HFFc6 (cell line): Measurements from ENCODE around the gene EBLN2. TPM values are rescaled to one million over a fixed set of nuclear protein-coding genes. Genes with fewer than 3 reads are reported as not detected.
A peak's percentile ranks its signal among the peaks of the same experiment; 100 is the strongest.
"Not testable (repeated sequence)": the region's sequence is repeated elsewhere in the genome, so short reads cannot be mapped to it uniquely, and the experiment has no call there.

Experiments used
- DNase-seq: peaks from one replicate; pipeline ENCODE4 v3.0.0-alpha.2; 2018
- H3K27ac Mint-ChIP-seq: 2 replicates; pipeline ENCODE4 v1.8.0; 2020; ENCODE audit warnings: mild to moderate bottlenecking, mixed read lengths
- H3K27me3 Mint-ChIP-seq: 2 replicates; pipeline ENCODE4 v1.8.0; 2021; ENCODE audit warnings: mild to moderate bottlenecking, moderate library complexity, mixed read lengths; ENCODE audit not compliant: insufficient read depth
- H3K36me3 Mint-ChIP-seq: 2 replicates; pipeline ENCODE4 v1.8.0; 2021; ENCODE audit warnings: low read depth, mixed read lengths
- H3K4me1 Mint-ChIP-seq: 2 replicates; pipeline ENCODE4 v1.8.0; 2020; ENCODE audit warnings: low read depth, mixed read lengths
- H3K4me3 Mint-ChIP-seq: 2 replicates; pipeline ENCODE4 v1.8.0; 2020; ENCODE audit warnings: mild to moderate bottlenecking, moderate library complexity, mixed read lengths
- H3K9me3 Mint-ChIP-seq: 2 replicates; pipeline ENCODE4 v1.8.0; 2020; ENCODE audit warnings: mild to moderate bottlenecking, mixed read lengths
- CTCF ChIP-seq: fragments of 200-600 bp; sonication (generic); IDR thresholded peaks from 2 replicates; pipeline ENCODE4 v1.5.0; 2021; ENCODE audit warnings: antibody characterized with exemption, mild to moderate bottlenecking
- total RNA-seq, 6 experiments: library from RNA; stranded (reverse); fragmentation: NEBNext Ultra II Directional; extraction: Animal tissue kit (Norgen Biotek cat#: 25700); gene quantifications; 2 replicates in 1 of 6; 3 replicates in 5 of 6; pipeline ENCODE4 v1.2.3, GENCODE V29; 2021

Gene EBLN2
- total RNA-seq, 6 experiments from 2014 or later = 1.5 to 1.9 (median 1.7) TPM

DNA sequence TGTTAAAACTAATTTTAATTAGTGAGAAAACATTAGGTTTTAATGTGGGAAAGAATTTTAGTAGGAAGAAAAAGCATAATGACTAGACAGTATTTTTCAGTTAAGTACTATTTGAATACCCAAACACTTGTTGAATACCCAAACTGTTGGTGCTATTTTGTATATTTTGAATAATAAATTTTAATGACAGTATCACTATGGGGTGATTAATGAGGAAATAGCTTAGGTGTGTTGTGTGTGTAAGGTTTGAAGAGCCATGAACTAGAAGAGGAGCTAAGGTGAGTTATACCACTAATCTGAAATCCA, 4.7 kb upstream of the EBLN2 start:
- Mint-ChIP-seq H3K9me3 (no peaks in the 10 kb centered on the region), H3K27ac (no peak overlapping the region), H3K4me1 (peaks cover 43% of the 10 kb centered on the region), H3K36me3 (peaks cover 5% of the 10 kb centered on the region; the same call in 1 of the 2 replicates), H3K27me3 (no peaks in the 10 kb centered on the region), H3K4me3 (no peak overlapping the region)
- TF ChIP-seq CTCF = no peak
- DNase-seq = no peak

DNA sequence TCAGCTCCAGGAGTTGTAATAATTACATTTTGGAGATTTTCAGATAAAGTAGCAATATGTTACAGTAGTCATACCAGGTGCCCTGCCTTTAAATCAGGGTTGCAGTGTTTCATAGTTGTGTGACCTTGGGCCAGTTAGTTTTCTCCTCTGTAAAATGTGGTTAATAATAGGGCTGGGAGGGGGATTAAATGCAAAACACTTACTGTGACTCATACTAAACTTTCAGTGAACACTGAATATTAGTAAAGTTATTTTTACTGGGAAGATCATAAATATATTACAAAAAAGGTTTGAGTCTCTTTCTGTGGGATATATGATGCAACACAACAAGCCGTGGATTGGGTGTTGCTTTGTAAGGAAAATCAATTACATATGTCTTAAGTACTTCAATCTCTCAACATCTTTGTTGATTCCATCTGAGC, 1.1 kb upstream of the EBLN2 start:
- Mint-ChIP-seq H3K4me1 (peaks cover 39% of the 10 kb centered on the region), H3K9me3 (no peaks in the 10 kb centered on the region), H3K4me3 (peak overlapping the region; percentile 0; the same call in 1 of the 2 replicates), H3K27me3 (no peaks in the 10 kb centered on the region), H3K36me3 (peaks cover 21% of the 10 kb centered on the region), H3K27ac (peak overlapping the region; percentile 10)
- no peak for DNase-seq
- TF ChIP-seq CTCF = no peak

- not testable (repeated sequence) for H3K27me3 Mint-ChIP-seq
These were observed 4.8 kb downstream of the EBLN2 start for GRCh38 chr3:73066243-73066642.

GRCh38 chr3:73068419-73068818, 7.0 kb downstream of the EBLN2 start:
- DNase-seq = no peak
- Mint-ChIP-seq H3K27ac (no peak overlapping the region), H3K9me3 (no peaks in the 10 kb centered on the region), H3K4me1 (peaks cover 30% of the 10 kb centered on the region), H3K36me3 (peaks cover 12% of the 10 kb centered on the region; the same call in 1 of the 2 replicates), H3K4me3 (no peak overlapping the region), H3K27me3 (no peaks in the 10 kb centered on the region)
- TF ChIP-seq CTCF = no peak

More at GRCh38 chr3:73066243-73066642, 4.8 kb downstream of the EBLN2 start:
- H3K4me3 Mint-ChIP-seq, DNase-seq, H3K27ac Mint-ChIP-seq, H3K9me3 Mint-ChIP-seq: not testable (repeated sequence)
- Mint-ChIP-seq H3K36me3 (peaks cover 17% of the 10 kb centered on the region), H3K4me1 (peaks cover 23% of the 10 kb centered on the region)

- Mint-ChIP-seq H3K36me3 (peaks cover 11% of the 10 kb centered on the region; the same call in 1 of the 2 replicates), H3K27ac (no peak overlapping the region), H3K9me3 (no peaks in the 10 kb centered on the region), H3K4me3 (no peak overlapping the region), H3K4me1 (peaks cover 30% of the 10 kb centered on the region), H3K27me3 (no peaks in the 10 kb centered on the region)
- no peak for TF ChIP-seq CTCF
- no peak for DNase-seq
These were observed 7.7 kb downstream of the EBLN2 start for GRCh38 chr3:73069187-73069586.

- no peak for TF ChIP-seq CTCF
- Mint-ChIP-seq H3K9me3 (no peaks in the 10 kb centered on the region), H3K27me3 (no peaks in the 10 kb centered on the region), H3K27ac (no peak overlapping the region), H3K4me3 (no peak overlapping the region), H3K4me1 (peaks cover 26% of the 10 kb centered on the region), H3K36me3 (peaks cover 3% of the 10 kb centered on the region; the same call in 1 of the 2 replicates)
- no peak for DNase-seq
These were observed 8.5 kb downstream of the EBLN2 start for GRCh38 chr3:73069775-73070444.
